HG03039 (cell line): ENCODE results near the gene GAS7.

ENCODE experiments used
- ATAC-seq: cut with Tn5 transposase; IDR thresholded peaks from one replicate; pipeline ENCODE4 v1.9.1; 2021; ENCODE audit warnings: mild to moderate bottlenecking, moderate library complexity; ENCODE audit not compliant: unreplicated experiment

Gene GAS7

GRCh38 chr17:9994761-9995160, 203.6 kb downstream of the GAS7 start:
- ATAC-seq = no peak

DNA sequence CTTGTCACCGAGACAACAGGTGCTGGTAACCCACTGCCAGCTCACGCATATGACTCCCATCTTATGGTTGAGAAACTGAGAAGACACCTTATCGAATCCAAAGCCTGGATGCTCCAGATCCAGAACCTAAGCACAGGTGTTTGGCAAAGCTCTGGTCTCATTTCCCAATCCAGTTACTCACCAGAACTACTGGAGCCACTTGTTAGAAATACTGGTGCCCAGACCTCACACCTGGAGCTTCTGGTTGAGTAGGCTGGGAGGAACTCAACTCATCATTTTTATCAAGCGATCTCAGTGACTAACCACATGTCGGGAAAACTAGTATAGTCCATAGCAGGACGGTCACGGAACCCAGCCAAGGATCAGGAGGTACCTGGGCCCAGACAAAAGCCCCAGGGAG, 206.6 kb downstream of the GAS7 start:
- no peak for ATAC-seq

DNA sequence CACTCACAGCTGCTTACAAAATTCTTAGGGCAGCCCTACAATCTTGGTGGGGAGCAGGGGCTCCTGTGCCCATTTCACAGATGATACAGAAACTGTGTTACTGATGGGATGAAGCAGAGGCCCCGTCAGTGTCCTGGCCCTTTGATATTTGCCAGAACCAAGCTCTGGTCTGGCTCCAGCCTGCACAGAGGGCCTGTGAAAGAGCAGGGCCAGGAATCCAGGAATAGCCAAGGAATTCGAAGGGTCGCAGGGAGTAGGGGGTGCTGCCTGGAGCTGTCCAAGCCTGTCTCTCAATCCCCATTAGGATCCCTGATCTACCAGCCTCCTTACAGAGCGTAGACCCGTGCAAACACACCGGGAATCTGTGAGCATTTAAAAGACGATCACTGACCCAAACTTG, 207.1 kb downstream of the GAS7 start:
- ATAC-seq = no peak

DNA sequence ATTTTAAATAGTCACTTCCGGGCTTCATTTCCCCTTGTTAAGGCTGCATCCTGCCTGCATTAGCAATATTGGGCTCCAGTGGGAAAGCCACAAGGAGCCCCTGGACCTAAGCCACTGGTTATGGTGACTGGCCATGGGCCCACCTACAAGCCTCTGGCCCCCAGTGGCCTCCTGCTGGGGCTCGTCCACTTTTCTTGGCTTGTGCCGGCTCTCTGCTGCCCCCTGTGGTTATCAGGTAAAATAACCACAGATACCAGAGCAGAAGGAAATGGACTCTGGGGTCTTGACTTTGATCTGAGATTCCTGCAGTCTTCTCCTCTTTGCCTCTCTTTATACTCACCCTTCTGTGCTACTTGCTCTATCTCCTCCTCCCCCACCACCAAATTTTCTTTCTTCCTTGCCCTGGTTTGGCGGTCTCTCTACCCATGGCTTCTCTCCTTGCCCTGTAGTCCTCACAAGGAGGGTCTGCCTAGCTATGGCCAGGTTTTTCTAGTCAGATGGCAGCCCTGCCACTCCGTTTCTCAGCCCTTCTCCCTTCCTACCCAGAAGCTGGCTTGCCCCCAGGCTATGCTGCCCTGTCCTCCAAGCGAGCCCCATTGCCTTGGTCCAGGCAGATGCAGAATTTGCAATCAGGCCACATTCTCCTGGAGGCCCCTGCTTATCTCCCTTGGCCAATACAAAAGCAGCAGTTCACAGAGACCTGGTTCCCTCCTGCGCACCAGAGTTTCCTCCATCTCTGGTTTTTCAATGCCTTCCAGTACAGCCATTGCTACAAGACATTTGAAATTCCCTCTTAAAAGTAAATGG, 210.4 kb downstream of the GAS7 start:
- ATAC-seq = no peak

GRCh38 chr17:9986754-9987382, 211.5 kb downstream of the GAS7 start:
- ATAC-seq = no peak

DNA sequence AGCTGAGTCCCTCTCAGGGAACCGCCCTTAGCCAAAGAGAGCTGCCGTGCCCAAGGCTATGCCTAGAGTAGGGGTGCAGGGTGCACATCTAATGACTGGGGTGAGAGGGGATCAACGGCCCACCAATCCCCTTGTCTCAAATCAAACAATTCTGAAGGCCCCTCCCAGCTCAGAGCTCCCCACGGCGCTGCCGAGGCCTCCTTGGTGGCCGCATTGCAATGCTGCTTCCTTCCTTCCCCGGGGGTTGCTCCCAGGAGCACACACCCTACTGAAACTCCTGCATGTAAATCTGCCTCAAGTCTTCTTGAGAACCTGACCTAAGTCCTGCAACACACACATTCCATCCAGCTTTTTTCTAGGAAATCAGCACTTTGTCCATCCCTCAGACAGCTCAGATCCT, 212.8 kb downstream of the GAS7 start:
- no peak for ATAC-seq

GRCh38 chr17:9984768-9985167, 213.6 kb downstream of the GAS7 start:
- ATAC-seq = no peak

- ATAC-seq = no peak
Observed at GRCh38 chr17:9982159-9982558, 216.2 kb downstream of the GAS7 start.

DNA sequence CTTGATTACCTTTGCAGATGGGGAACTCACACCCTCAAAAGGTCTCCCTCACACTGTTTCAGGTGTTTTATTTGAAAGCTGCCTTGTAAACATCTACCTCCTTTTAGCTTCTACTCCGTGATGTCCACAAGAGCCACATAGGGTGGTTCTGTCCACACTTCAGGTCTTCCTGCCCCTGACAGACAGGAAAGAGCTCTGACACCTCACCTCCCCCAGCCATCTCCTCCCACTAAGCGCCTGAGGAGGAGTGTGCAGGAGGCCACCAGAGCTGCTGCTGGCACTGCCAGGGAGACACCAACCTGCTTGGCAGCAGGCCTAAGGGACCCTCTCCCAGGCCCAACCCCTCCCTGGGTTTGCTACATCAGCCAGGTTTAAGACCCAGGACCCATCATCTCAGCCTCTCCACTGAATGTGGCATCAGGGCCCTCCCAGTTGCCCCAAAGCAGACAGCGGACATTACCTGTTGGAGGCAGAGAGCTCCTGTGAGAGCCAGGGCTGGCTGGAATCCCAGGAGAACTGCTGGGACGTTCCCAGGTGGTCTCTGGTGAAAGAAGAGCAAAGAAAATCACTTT, 217.0 kb downstream of the GAS7 start:
- no peak for ATAC-seq

DNA sequence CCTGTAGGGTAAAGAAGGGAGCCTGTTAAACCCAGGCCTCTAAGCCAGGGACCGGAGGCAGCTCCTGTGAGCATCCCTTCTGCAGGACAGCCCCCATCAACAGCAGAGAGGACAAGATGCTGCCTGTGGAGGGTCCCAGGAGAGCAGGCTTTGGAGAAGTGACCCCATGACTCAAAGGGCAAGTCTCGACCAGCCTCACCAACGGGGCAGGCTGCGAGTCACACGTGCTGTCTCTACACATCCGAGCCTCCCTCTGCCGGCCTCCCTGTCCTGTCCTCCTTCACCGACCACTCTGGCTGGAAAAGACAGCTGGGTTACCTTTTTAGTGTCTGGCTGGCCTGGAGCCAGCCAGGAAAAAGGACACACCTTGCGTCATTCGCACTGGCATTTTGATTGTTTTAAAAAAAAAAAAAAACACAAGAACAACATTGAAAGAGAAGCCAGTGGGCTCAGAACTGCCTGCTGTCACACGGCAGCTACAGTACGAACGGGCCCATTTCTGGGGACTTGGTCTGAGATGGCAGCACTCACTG, 218.9 kb downstream of the GAS7 start:
- no peak for ATAC-seq

DNA sequence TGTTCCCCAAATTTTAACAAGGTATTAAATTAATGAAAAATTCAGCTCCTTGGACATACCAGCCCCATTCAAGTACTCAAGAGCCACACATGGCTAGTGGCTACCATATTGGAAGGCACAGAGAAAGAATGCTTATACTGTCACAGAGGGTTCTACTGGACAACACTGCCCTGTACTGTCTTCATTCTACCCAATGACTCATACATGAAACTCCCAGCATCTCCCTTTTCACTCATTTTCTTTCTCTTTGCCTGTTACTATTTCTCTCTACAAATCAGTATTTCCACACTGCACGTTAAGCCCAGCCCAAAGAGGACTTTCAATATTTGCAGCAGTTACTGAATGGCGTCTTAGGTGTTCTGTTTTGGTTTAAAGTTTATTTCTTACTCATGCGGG, 221.2 kb downstream of the GAS7 start:
- ATAC-seq = no peak

GRCh38 chr17:9976283-9977179, 221.9 kb downstream of the GAS7 start:
- ATAC-seq = no peak

GRCh38 chr17:9974448-9975381, 223.7 kb downstream of the GAS7 start:
- ATAC-seq = no peak

- ATAC-seq = no peak
Observed at GRCh38 chr17:9973669-9974447, 224.5 kb downstream of the GAS7 start.

DNA sequence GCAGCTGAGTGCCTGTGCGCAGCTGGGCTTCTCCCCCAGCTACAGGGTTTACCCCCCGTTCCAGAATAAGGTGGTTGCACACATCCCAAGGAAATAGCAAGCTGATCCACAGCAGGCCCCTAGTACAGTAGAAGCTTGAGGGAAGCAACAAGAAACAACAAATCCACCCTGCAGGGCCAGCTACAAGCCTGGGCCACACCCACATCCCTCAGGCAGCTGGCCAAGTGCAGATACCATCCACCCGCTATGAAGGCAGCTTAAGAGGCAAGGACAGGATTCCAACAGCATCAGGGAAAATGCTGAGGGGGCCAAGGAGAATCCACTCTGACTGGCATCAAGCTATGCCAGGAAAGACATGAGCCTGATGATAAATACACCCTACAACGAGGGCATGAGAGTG, 226.4 kb downstream of the GAS7 start:
- no peak for ATAC-seq

DNA sequence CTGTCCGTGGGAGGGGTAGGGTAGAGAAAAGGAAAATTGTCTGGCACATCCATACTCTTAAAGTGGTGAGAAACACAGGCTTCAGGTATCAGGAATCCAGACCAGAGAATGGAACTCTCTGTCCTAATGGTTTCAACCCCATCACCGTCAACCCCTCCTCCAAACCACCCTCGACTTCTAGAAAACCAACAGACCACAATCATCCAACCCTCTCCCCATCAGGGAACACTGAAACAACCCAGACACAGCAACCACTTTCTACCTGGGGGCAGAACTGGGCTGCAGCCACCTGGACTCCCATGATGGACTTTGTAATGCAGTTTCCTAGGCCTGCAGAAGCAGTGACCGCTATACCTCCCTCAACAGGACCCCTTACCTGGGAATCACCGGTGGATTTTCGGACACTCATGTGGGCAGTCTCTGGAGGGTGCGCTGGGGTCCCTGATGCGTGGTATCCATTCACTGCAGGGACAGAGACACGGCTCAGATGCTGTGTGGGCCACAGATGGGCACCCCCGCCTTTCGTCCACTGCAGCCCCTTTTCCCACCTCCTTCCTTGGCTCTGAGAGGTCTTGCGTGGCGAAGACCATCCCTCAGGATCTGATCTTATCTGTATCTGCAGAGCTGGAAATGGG, 229.0 kb downstream of the GAS7 start:
- ATAC-seq = no peak

GRCh38 chr17:9968881-9969280, 229.5 kb downstream of the GAS7 start:
- ATAC-seq = no peak

- no peak for ATAC-seq
Observed at GRCh38 chr17:9968008-9968407, 230.4 kb downstream of the GAS7 start.
